ENCODE results near the gene IGFBP6.
A peak's percentile ranks its signal among the peaks of the same experiment; 100 is the strongest.

Gene IGFBP6

GRCh38 chr12:53118751-53119300 is 21.4 kb downstream of the IGFBP6 start:
- H3K27ac ChIP-seq: no peak overlapping the region
- no peak overlapping the region for H3K9ac ChIP-seq (ENCODE audit: insufficient read length)
- no peak overlapping the region for H3K4me3 ChIP-seq
- no peaks in the 10 kb centered on the region for H3K9me3 ChIP-seq (ENCODE audit: low read depth, low read length)
- no peak for TF ChIP-seq EZH2 (IDR thresholded peaks at IDR 0.05)
- TF ChIP-seq FOXP2 (optimal IDR thresholded peaks at IDR 0.05; ENCODE audit: control extremely low read depth, extremely low read length, insufficient read depth): no peak
- no peak for TF ChIP-seq POLR2AphosphoS5 (IDR thresholded peaks at IDR 0.05; ENCODE audit: borderline replicate concordance, low read depth, low read length)
- H3K36me3 ChIP-seq (ENCODE audit: insufficient read depth, low read length): no peaks in the 10 kb centered on the region
- DNase-seq (ENCODE audit: low read depth, low spot score): no peak

- Histone ChIP-seq H3K9ac (ENCODE audit: insufficient read length) (no peak overlapping the region), H3K4me3 (no peak overlapping the region), H3K27ac (no peak overlapping the region), H3K9me3 (ENCODE audit: low read depth, low read length) (no peaks in the 10 kb centered on the region), H3K36me3 (ENCODE audit: insufficient read depth, low read length) (no peaks in the 10 kb centered on the region)
- TF ChIP-seq EZH2 (IDR thresholded peaks at IDR 0.05): no peak
- no peak for TF ChIP-seq POLR2AphosphoS5 (IDR thresholded peaks at IDR 0.05; ENCODE audit: borderline replicate concordance, low read depth, low read length)
- TF ChIP-seq FOXP2 (optimal IDR thresholded peaks at IDR 0.05; ENCODE audit: control extremely low read depth, extremely low read length, insufficient read depth): no peak
- DNase-seq (ENCODE audit: low read depth, low spot score): no peak
Measured at GRCh38 chr12:53120685-53121525, 23.4 kb downstream of the IGFBP6 start.

- no peak overlapping the region for H3K9ac ChIP-seq (ENCODE audit: insufficient read length)
- peak overlapping the region; percentile 67; the same call in 1 of the 2 replicates for H3K27ac ChIP-seq
- peak; percentile 95 for DNase-seq (ENCODE audit: low read depth, low spot score)
- TF ChIP-seq FOXP2 (optimal IDR thresholded peaks at IDR 0.05; ENCODE audit: control extremely low read depth, extremely low read length, insufficient read depth): no peak
- TF ChIP-seq POLR2AphosphoS5 (IDR thresholded peaks at IDR 0.05; ENCODE audit: borderline replicate concordance, low read depth, low read length): peak; percentile 42
- H3K9me3 ChIP-seq (ENCODE audit: low read depth, low read length): no peaks in the 10 kb centered on the region
- H3K36me3 ChIP-seq (ENCODE audit: insufficient read depth, low read length): no peaks in the 10 kb centered on the region
- peak overlapping the region; percentile 46 for H3K4me3 ChIP-seq
Measured at GRCh38 chr12:53122961-53123468, 25.5 kb downstream of the IGFBP6 start.

- peak overlapping the region; percentile 11 for H3K4me3 ChIP-seq
- H3K9me3 ChIP-seq (ENCODE audit: low read depth, low read length): no peaks in the 10 kb centered on the region
- no peaks in the 10 kb centered on the region for H3K36me3 ChIP-seq (ENCODE audit: insufficient read depth, low read length)
- no peak for DNase-seq (ENCODE audit: low read depth, low spot score)
- H3K9ac ChIP-seq (ENCODE audit: insufficient read length): no peak overlapping the region
- H3K27ac ChIP-seq: peak overlapping the region; percentile 67
- no peak for TF ChIP-seq FOXP2 (optimal IDR thresholded peaks at IDR 0.05; ENCODE audit: control extremely low read depth, extremely low read length, insufficient read depth)
- TF ChIP-seq POLR2AphosphoS5 (IDR thresholded peaks at IDR 0.05; ENCODE audit: borderline replicate concordance, low read depth, low read length): no peak
- no peak for TF ChIP-seq EZH2 (IDR thresholded peaks at IDR 0.05)
Measured at GRCh38 chr12:53123578-53124351, 26.3 kb downstream of the IGFBP6 start.

- Histone ChIP-seq H3K9me3 (ENCODE audit: low read depth, low read length) (no peaks in the 10 kb centered on the region), H3K9ac (ENCODE audit: insufficient read length) (no peak overlapping the region), H3K27ac (no peak overlapping the region), H3K4me3 (no peak overlapping the region), H3K36me3 (ENCODE audit: insufficient read depth, low read length) (no peaks in the 10 kb centered on the region)
- TF ChIP-seq POLR2AphosphoS5 (IDR thresholded peaks at IDR 0.05; ENCODE audit: borderline replicate concordance, low read depth, low read length) (no peak), EZH2 (IDR thresholded peaks at IDR 0.05) (no peak), FOXP2 (optimal IDR thresholded peaks at IDR 0.05; ENCODE audit: control extremely low read depth, extremely low read length, insufficient read depth) (no peak)
- DNase-seq (ENCODE audit: low read depth, low spot score): no peak
Measured at GRCh38 chr12:53124352-53124723, 26.9 kb downstream of the IGFBP6 start.

- TF ChIP-seq POLR2AphosphoS5 (IDR thresholded peaks at IDR 0.05; ENCODE audit: borderline replicate concordance, low read depth, low read length): no peak
- TF ChIP-seq EZH2 (IDR thresholded peaks at IDR 0.05): no peak
- no peak for TF ChIP-seq FOXP2 (optimal IDR thresholded peaks at IDR 0.05; ENCODE audit: control extremely low read depth, extremely low read length, insufficient read depth)
- DNase-seq (ENCODE audit: low read depth, low spot score): no peak
- Histone ChIP-seq H3K9ac (ENCODE audit: insufficient read length) (no peak overlapping the region), H3K36me3 (ENCODE audit: insufficient read depth, low read length) (no peaks in the 10 kb centered on the region), H3K27ac (peak overlapping the region; percentile 80), H3K4me3 (peak overlapping the region; percentile 22; the same call in 1 of the 2 replicates), H3K9me3 (ENCODE audit: low read depth, low read length) (no peaks in the 10 kb centered on the region)
Measured at GRCh38 chr12:53127169-53127568, 29.7 kb downstream of the IGFBP6 start.

GRCh38 chr12:53128780-53129569 is 31.5 kb downstream of the IGFBP6 start:
- TF ChIP-seq POLR2AphosphoS5 (IDR thresholded peaks at IDR 0.05; ENCODE audit: borderline replicate concordance, low read depth, low read length): no peak
- TF ChIP-seq FOXP2 (optimal IDR thresholded peaks at IDR 0.05; ENCODE audit: control extremely low read depth, extremely low read length, insufficient read depth): no peak
- TF ChIP-seq EZH2 (IDR thresholded peaks at IDR 0.05): no peak
- H3K27ac ChIP-seq: no peak overlapping the region

More at GRCh38 chr12:53128780-53129569, 31.5 kb downstream of the IGFBP6 start:
- no peaks in the 10 kb centered on the region for H3K36me3 ChIP-seq (ENCODE audit: insufficient read depth, low read length)
- DNase-seq (ENCODE audit: low read depth, low spot score): no peak
- H3K4me3 ChIP-seq: no peak overlapping the region
- no peaks in the 10 kb centered on the region for H3K9me3 ChIP-seq (ENCODE audit: low read depth, low read length)
- no peak overlapping the region for H3K9ac ChIP-seq (ENCODE audit: insufficient read length)

All from SK-N-MC (cell line).